B cell (primary cell): ENCODE data around the gene PDHB.

Source experiments
- EZH2 ChIP-seq: IDR thresholded peaks from 2 replicates; pipeline ENCODE4 v1.6.1; 2012; ENCODE audit warnings: borderline replicate concordance, low read depth, mild to moderate bottlenecking, moderate library complexity, low read length; ENCODE audit not compliant: insufficient read depth, poor library complexity, severe bottlenecking
- TF ChIP-seq, protein P1 (sequence below): fragments of 200-600 bp; IDR thresholded peaks from one replicate; pipeline ENCODE4 v1.8.0; 2022; ENCODE audit warnings: antibody characterized with exemption, mild to moderate bottlenecking

- TF ChIP-seq, protein P1, sequence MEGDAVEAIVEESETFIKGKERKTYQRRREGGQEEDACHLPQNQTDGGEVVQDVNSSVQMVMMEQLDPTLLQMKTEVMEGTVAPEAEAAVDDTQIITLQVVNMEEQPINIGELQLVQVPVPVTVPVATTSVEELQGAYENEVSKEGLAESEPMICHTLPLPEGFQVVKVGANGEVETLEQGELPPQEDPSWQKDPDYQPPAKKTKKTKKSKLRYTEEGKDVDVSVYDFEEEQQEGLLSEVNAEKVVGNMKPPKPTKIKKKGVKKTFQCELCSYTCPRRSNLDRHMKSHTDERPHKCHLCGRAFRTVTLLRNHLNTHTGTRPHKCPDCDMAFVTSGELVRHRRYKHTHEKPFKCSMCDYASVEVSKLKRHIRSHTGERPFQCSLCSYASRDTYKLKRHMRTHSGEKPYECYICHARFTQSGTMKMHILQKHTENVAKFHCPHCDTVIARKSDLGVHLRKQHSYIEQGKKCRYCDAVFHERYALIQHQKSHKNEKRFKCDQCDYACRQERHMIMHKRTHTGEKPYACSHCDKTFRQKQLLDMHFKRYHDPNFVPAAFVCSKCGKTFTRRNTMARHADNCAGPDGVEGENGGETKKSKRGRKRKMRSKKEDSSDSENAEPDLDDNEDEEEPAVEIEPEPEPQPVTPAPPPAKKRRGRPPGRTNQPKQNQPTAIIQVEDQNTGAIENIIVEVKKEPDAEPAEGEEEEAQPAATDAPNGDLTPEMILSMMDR: no peak
- TF ChIP-seq EZH2: no peak
Measured at GRCh38 chr3:58416191-58416590, 17.4 kb downstream of the PDHB start.
